ENCODE results near the gene EFCAB6.

EFCAB6 gene

DNA sequence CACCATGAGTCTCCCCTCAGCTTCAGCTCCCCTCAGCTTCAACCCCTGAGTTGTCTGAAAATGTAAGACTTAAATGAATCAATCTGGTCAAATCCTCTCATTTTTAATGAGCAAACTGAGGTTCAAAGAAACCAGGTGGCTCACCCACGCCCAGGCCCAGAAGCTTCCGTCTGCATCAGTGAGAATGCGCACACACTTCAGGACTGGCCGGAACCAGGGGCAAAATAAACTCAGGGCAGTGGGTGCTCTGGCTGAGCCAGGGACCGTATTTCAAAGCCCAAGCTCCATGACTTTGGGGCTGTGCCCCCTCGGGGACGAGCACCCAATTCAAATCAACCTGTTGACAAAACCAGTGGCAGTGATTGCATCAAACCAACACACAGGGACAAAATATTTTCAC lies 47.1 kb upstream of the EFCAB6 start:
- no peak for DNase-seq (ENCODE audit: extremely low read depth, insufficient read length)
- no peak for TF ChIP-seq CTCF (IDR thresholded peaks at IDR 0.05; ENCODE audit: insufficient read depth, low read length, poor library complexity, severe bottlenecking)
- H3K36me3 ChIP-seq (ENCODE audit: control insufficient read depth, insufficient read depth, low read length) = no peaks in the 10 kb centered on the region
- no peak overlapping the region for H3K4me3 ChIP-seq (replicated peaks; ENCODE audit: low read depth, low read length)
- H3K27me3 ChIP-seq (replicated peaks; ENCODE audit: control insufficient read depth, insufficient read depth, low read length) = no peaks in the 10 kb centered on the region; the same call in 1 of the 2 replicates

GRCh38 chr22:43858156-43858895 lies 46.2 kb upstream of the EFCAB6 start:
- no peak for TF ChIP-seq CTCF (IDR thresholded peaks at IDR 0.05; ENCODE audit: insufficient read depth, low read length, poor library complexity, severe bottlenecking)
- H3K4me3 ChIP-seq (replicated peaks; ENCODE audit: low read depth, low read length) = no peak overlapping the region
- no peaks in the 10 kb centered on the region for H3K36me3 ChIP-seq (ENCODE audit: control insufficient read depth, insufficient read depth, low read length)
- H3K27me3 ChIP-seq (replicated peaks; ENCODE audit: control insufficient read depth, insufficient read depth, low read length) = no peaks in the 10 kb centered on the region
- DNase-seq (ENCODE audit: extremely low read depth, insufficient read length) = no peak

- H3K27me3 ChIP-seq (replicated peaks; ENCODE audit: control insufficient read depth, insufficient read depth, low read length) = no peaks in the 10 kb centered on the region; the same call in 1 of the 2 replicates
- H3K36me3 ChIP-seq (ENCODE audit: control insufficient read depth, insufficient read depth, low read length) = no peaks in the 10 kb centered on the region
- no peak for DNase-seq (ENCODE audit: extremely low read depth, insufficient read length)
These were observed 45.3 kb upstream of the EFCAB6 start for GRCh38 chr22:43857367-43857766.

GRCh38 chr22:43855431-43855830 lies 43.3 kb upstream of the EFCAB6 start:
- Histone ChIP-seq H3K4me3 (replicated peaks; ENCODE audit: low read depth, low read length) (no peak overlapping the region), H3K27me3 (replicated peaks; ENCODE audit: control insufficient read depth, insufficient read depth, low read length) (no peaks in the 10 kb centered on the region; the same call in 1 of the 2 replicates), H3K36me3 (ENCODE audit: control insufficient read depth, insufficient read depth, low read length) (no peaks in the 10 kb centered on the region)
- TF ChIP-seq CTCF (IDR thresholded peaks at IDR 0.05; ENCODE audit: insufficient read depth, low read length, poor library complexity, severe bottlenecking) = no peak
- no peak for DNase-seq (ENCODE audit: extremely low read depth, insufficient read length)

More at GRCh38 chr22:43857367-43857766, 45.3 kb upstream of the EFCAB6 start:
- H3K4me3 ChIP-seq (replicated peaks; ENCODE audit: low read depth, low read length) = no peak overlapping the region
- TF ChIP-seq CTCF (IDR thresholded peaks at IDR 0.05; ENCODE audit: insufficient read depth, low read length, poor library complexity, severe bottlenecking) = no peak

DNA sequence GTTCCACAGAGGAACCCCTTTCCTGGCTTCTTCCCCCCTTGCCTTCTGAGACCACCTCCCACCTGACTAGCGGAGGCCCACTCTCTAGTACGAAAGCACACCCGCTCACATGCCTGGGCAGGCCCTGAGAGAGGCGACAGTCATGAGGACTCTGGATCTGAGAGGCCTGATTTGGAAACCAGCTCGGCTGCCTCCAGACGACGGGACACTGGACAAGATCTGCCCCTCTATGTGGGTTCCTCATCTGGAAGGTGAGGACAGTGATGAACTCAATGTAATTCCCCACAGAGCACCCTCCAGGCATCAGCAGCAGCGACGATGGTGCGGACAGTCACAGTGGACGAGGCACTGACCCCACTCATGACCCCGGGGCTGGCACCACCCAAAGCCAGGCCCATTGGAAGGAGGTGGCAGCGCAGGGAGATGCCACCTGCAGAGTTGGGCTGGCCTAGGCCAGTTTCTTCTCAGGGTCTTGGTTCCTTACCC lies 42.7 kb upstream of the EFCAB6 start:
- no peak for DNase-seq (ENCODE audit: extremely low read depth, insufficient read length)
- no peak for TF ChIP-seq CTCF (IDR thresholded peaks at IDR 0.05; ENCODE audit: insufficient read depth, low read length, poor library complexity, severe bottlenecking)
- no peak overlapping the region for H3K4me3 ChIP-seq (replicated peaks; ENCODE audit: low read depth, low read length)
- no peaks in the 10 kb centered on the region for H3K36me3 ChIP-seq (ENCODE audit: control insufficient read depth, insufficient read depth, low read length)
- no peaks in the 10 kb centered on the region; the same call in 1 of the 2 replicates for H3K27me3 ChIP-seq (replicated peaks; ENCODE audit: control insufficient read depth, insufficient read depth, low read length)

All from GM06990 (cell line).